ENCODE measurements around the gene KPNB1.

Gene KPNB1

GRCh38 chr17:47705536-47706530, 56.1 kb downstream of the KPNB1 start:
- Histone ChIP-seq H3K4me1 (peaks cover 0 to 13% (median 3%) of the 10 kb centered on the region in 4 donors), H3K36me3 (peaks cover 7 to 54% (median 17%) of the 10 kb centered on the region in 3 donors), H3K9me3 (no peaks in the 10 kb centered on the region), H3K27ac (no peak overlapping the region), H3K4me3 (no peak overlapping the region), H3K27me3 (no peaks in the 10 kb centered on the region)
- intact Hi-C loops (cut with DNase I; ENCODE audit: low total_unique reads): no loop called here
- no peak for DNase-seq
- TF ChIP-seq CTCF (IDR thresholded peaks at IDR 0.05): no peak

- peaks cover 0 to 13% (median 3%) of the 10 kb centered on the region in 4 donors for H3K4me1 ChIP-seq
Observed at GRCh38 chr17:47707056-47707804, 57.5 kb downstream of the KPNB1 start.

GRCh38 chr17:47707884-47708283, 58.2 kb downstream of the KPNB1 start:
- no peak for DNase-seq
- peaks cover 0 to 13% (median 3%) of the 10 kb centered on the region in 4 donors for H3K4me1 ChIP-seq

More at GRCh38 chr17:47707056-47707804, 57.5 kb downstream of the KPNB1 start:
- no peak for DNase-seq
- H3K27me3 ChIP-seq: no peaks in the 10 kb centered on the region
- no peaks in the 10 kb centered on the region for H3K9me3 ChIP-seq
- H3K36me3 ChIP-seq: peaks cover 13 to 52% (median 26%) of the 10 kb centered on the region in 3 donors
- intact Hi-C loops (cut with DNase I; ENCODE audit: low total_unique reads): no loop called here
- no peak for TF ChIP-seq CTCF (IDR thresholded peaks at IDR 0.05)
- no peak overlapping the region for H3K27ac ChIP-seq
- no peak overlapping the region for H3K4me3 ChIP-seq

GRCh38 chr17:47708312-47708863, 58.7 kb downstream of the KPNB1 start:
- H3K4me3 ChIP-seq: peak overlapping the region; percentile 30 to 48
- intact Hi-C loops (cut with DNase I; ENCODE audit: low total_unique reads): no loop called here
- H3K27me3 ChIP-seq: peaks cover 0 to 4% of the 10 kb centered on the region in 2 donors
- no peak overlapping the region for H3K27ac ChIP-seq
- DNase-seq: no peak
- no peaks in the 10 kb centered on the region for H3K9me3 ChIP-seq
- H3K36me3 ChIP-seq: peaks cover 13 to 47% (median 21%) of the 10 kb centered on the region in 3 donors
- H3K4me1 ChIP-seq: peaks cover 0 to 13% (median 3%) of the 10 kb centered on the region in 4 donors
- no peak for TF ChIP-seq CTCF (IDR thresholded peaks at IDR 0.05)

More at GRCh38 chr17:47707884-47708283, 58.2 kb downstream of the KPNB1 start:
- Histone ChIP-seq H3K27ac (no peak overlapping the region), H3K36me3 (peaks cover 13 to 47% (median 21%) of the 10 kb centered on the region in 3 donors), H3K4me3 (no peak overlapping the region), H3K9me3 (no peaks in the 10 kb centered on the region), H3K27me3 (no peaks in the 10 kb centered on the region)
- TF ChIP-seq CTCF (IDR thresholded peaks at IDR 0.05): no peak
- intact Hi-C loops (cut with DNase I; ENCODE audit: low total_unique reads): no loop called here

GRCh38 chr17:47708864-47709541, 59.3 kb downstream of the KPNB1 start:
- intact Hi-C loops (cut with DNase I; ENCODE audit: low total_unique reads): no loop called here
- H3K27me3 ChIP-seq: peaks cover 0 to 9% of the 10 kb centered on the region in 2 donors
- no peaks in the 10 kb centered on the region for H3K9me3 ChIP-seq
- no peak for TF ChIP-seq CTCF (IDR thresholded peaks at IDR 0.05)
- peak overlapping the region; percentile 30 to 48 for H3K4me3 ChIP-seq
- no peak for DNase-seq
- no peak overlapping the region for H3K27ac ChIP-seq
- H3K36me3 ChIP-seq: peaks cover 13 to 47% (median 21%) of the 10 kb centered on the region in 3 donors
- peaks cover 0 to 13% (median 3%) of the 10 kb centered on the region in 4 donors for H3K4me1 ChIP-seq
